T-cell (primary cell): ENCODE results near the gene GLS2. TPM values are rescaled to one million over a fixed set of nuclear protein-coding genes. Genes with fewer than 3 reads are reported as not detected.

Experiments used
- ATAC-seq, 4 experiments: fragments of 200-7000 bp in 3 of 4; fragments of 150-1000 bp in 1 of 4; cut with Tn5 transposase; replicated peaks in 1 of 4; 1 replicate in 3 of 4; 2 replicates in 1 of 4; pipeline ENCODE4 v1.10.0; 2021; ENCODE audit warnings: moderate library complexity in 3 of 4, mild to moderate bottlenecking in 2 of 4, moderate number of reproducible peaks in 1 of 4
- CTCF ChIA-PET, 2 donors: fragments of 300-600 bp; sonication (Branson Sonifier 250); formaldehyde crosslinking; loops; one replicate each; lab custom pipeline; 2022; ENCODE audit warnings: antibody characterized with exemption in 2 of 2; lab: Charles Lee
- POLR2A ChIA-PET, 2 donors: fragments of 300-600 bp; sonication (Branson Sonifier 250); formaldehyde crosslinking; loops; one replicate each; lab custom pipeline; 2022; ENCODE audit warnings: antibody characterized with exemption in 2 of 2; lab: Charles Lee
- DNase-seq, 35 experiments: peaks; one replicate each; pipeline versions ENCODE4 v3.0.0 to v3.0.0-alpha.2; 2013 to 2023
- H3K27ac ChIP-seq: one replicate; pipeline ENCODE4 v1.5.1; 2013; ENCODE audit warnings: low read length
- H3K27me3 ChIP-seq, 2 experiments: replicated peaks in 1 of 2; 1 replicate in 1 of 2; 2 replicates in 1 of 2; pipeline versions ENCODE4 v1.6.1 to v1.7.0; 2013; ENCODE audit warnings: low read length in 1 of 2, mixed read lengths in 1 of 2; ENCODE audit not compliant: control insufficient read depth in 2 of 2, insufficient read depth in 2 of 2; ENCODE audit errors: extremely low read depth in 1 of 2
- H3K36me3 ChIP-seq, 2 donors: 1 replicate in 1 of 2; 2 replicates in 1 of 2; pipeline versions ENCODE4 v1.6.1 to v1.7.0; 2013; ENCODE audit warnings: low read length in 1 of 2; ENCODE audit not compliant: control insufficient read depth in 2 of 2, insufficient read depth in 1 of 2; ENCODE audit errors: extremely low read depth in 1 of 2
- H3K4me1 ChIP-seq, 2 experiments: 1 replicate in 1 of 2; 2 replicates in 1 of 2; pipeline versions ENCODE4 v1.6.1 to v1.7.0; 2013; ENCODE audit warnings: low read length in 2 of 2, mixed read lengths in 1 of 2; ENCODE audit not compliant: insufficient read depth in 2 of 2, control insufficient read depth in 1 of 2; ENCODE audit errors: extremely low read depth in 1 of 2
- H3K4me3 ChIP-seq, 2 donors: 1 replicate in 1 of 2; 2 replicates in 1 of 2; pipeline versions ENCODE4 v1.5.1 to v1.7.0; 2013; ENCODE audit warnings: mild to moderate bottlenecking in 2 of 2, low read length in 1 of 2, moderate library complexity in 1 of 2; ENCODE audit not compliant: control insufficient read depth in 1 of 2; ENCODE audit errors: extremely low read depth in 1 of 2
- H3K9me3 ChIP-seq: 2 replicates; pipeline ENCODE4 v1.7.0; 2013
- H3K27ac Mint-ChIP-seq, 2 donors: one replicate each; pipeline ENCODE4 v1.8.0; 2020 to 2021; ENCODE audit warnings: mild to moderate bottlenecking in 2 of 2, mixed read lengths in 2 of 2
- H3K27me3 Mint-ChIP-seq, 2 donors: one replicate each; pipeline ENCODE4 v1.8.0; 2021 to 2022; ENCODE audit warnings: mixed read lengths in 2 of 2
- H3K36me3 Mint-ChIP-seq: one replicate; pipeline ENCODE4 v1.8.0; 2021; ENCODE audit warnings: mixed read lengths
- H3K4me1 Mint-ChIP-seq, 3 donors: one replicate each; pipeline ENCODE4 v1.8.0; 2020 to 2022; ENCODE audit warnings: mixed read lengths in 3 of 3, mild to moderate bottlenecking in 1 of 3
- H3K4me3 Mint-ChIP-seq, 3 donors: one replicate each; pipeline ENCODE4 v1.8.0; 2020 to 2022; ENCODE audit warnings: mild to moderate bottlenecking in 3 of 3, mixed read lengths in 3 of 3, moderate library complexity in 3 of 3
- H3K9me3 Mint-ChIP-seq, 3 donors: one replicate each; pipeline ENCODE4 v1.8.0; 2020 to 2022; ENCODE audit warnings: mixed read lengths in 3 of 3
- WGBS: methylation state at CpG from one replicate; pipeline ENCODE4 v1.1.5; 2013; ENCODE audit warnings: missing lambda C conversion rate; ENCODE audit not compliant: insufficient coverage; 5-methylcytosine and 5-hydroxymethylcytosine counted together
- total RNA-seq, 35 experiments: library from RNA in 6 of 35; stranded (reverse) in 6 of 35; fragments of 120-200 nt in 1 of 35; gene quantifications; one replicate each; pipeline versions ENCODE4 v1.2.1 to v1.2.4 and lab custom pipeline; 2013 to 2026

Gene GLS2
- total RNA-seq, 5 donors from 2014 or later (not counting 1 experiment from before 2014, with no cell fraction given) = 2.9 to 10.1 (median 6.9) TPM

GRCh38 chr12:56425940-56426438 is 62.0 kb downstream of the GLS2 start:
- no peak overlapping the region for H3K4me3 Mint-ChIP-seq
- no peaks in the 10 kb centered on the region for H3K27me3 Mint-ChIP-seq
- H3K4me1 Mint-ChIP-seq = peaks cover 10 to 16% (median 14%) of the 10 kb centered on the region in 3 donors
- peaks cover 11 to 12% of the 10 kb centered on the region in 2 donors for H3K36me3 ChIP-seq
- ChIA-PET POLR2A (interaction anchor here in 1 of 2 donors (0.6 kb wide), 1 partner anchor 10 kb away, joined by 3 read pairs; no protein-coding TSS in a partner anchor), CTCF (interaction anchor here (0.7 to 1.1 kb wide), 3 partner anchors 53 to 195 kb away, joined by 3 to 5 read pairs (median 4); partner anchors contain the start of gene STAT2 (in 1 of the 2))
- no peak overlapping the region for H3K4me3 ChIP-seq
- no peaks in the 10 kb centered on the region for H3K27me3 ChIP-seq
- H3K9me3 ChIP-seq = no peaks in the 10 kb centered on the region
- peaks cover 19% of the 10 kb centered on the region for H3K36me3 Mint-ChIP-seq
- no peaks in the 10 kb centered on the region for H3K9me3 Mint-ChIP-seq
- WGBS = no CpG with 5 or more reads among the region's 3 CpGs
- ATAC-seq (no peak), DNase-seq (no peak)
- H3K27ac ChIP-seq = no peak overlapping the region
- H3K4me1 ChIP-seq = peaks cover 10 to 12% of the 10 kb centered on the region in 2 experiments
- no peak overlapping the region for H3K27ac Mint-ChIP-seq

GRCh38 chr12:56425193-56425592 is 62.8 kb downstream of the GLS2 start:
- Mint-ChIP-seq H3K4me1 (peaks cover 10 to 16% (median 14%) of the 10 kb centered on the region in 3 donors), H3K27ac (peak overlapping the region; percentile 81 to 83), H3K4me3 (peak overlapping the region in 1 of 3 donors; percentile 30), H3K36me3 (peaks cover 27% of the 10 kb centered on the region), H3K9me3 (no peaks in the 10 kb centered on the region), H3K27me3 (no peaks in the 10 kb centered on the region)
- WGBS = no CpG with 5 or more reads among the region's 1 CpG
- no peaks in the 10 kb centered on the region for H3K9me3 ChIP-seq
- CTCF ChIA-PET = interaction anchor here in 1 of 2 donors (1.1 to 1.5 kb wide), 2 partner anchors 39 to 65 kb away, joined by 5 to 6 read pairs; partner anchors contain the start of gene STAT2
- H3K4me3 ChIP-seq = no peak overlapping the region
- POLR2A ChIA-PET = interaction anchor here in 1 of 2 donors (0.6 kb wide), 1 partner anchor 11 kb away, joined by 3 read pairs; no protein-coding TSS in a partner anchor
- DNase-seq = peak in 1 of 35 experiments; percentile 32
- no peak overlapping the region for H3K27ac ChIP-seq
- H3K36me3 ChIP-seq = peaks cover 17 to 18% of the 10 kb centered on the region in 2 donors
- H3K27me3 ChIP-seq = no peaks in the 10 kb centered on the region
- H3K4me1 ChIP-seq = peaks cover 10 to 12% of the 10 kb centered on the region in 2 experiments
- ATAC-seq = peak; percentile 60 to 87 (median 70)

Other genes starting within 250 kb of the GLS2 start
- gene ANKRD52, start 229.8 kb downstream of the GLS2 start, total RNA-seq = 10 to 100 TPM; 35.8 to 51.0 (median 43.1) TPM
- gene COQ10A, start 221.2 kb downstream of the GLS2 start, total RNA-seq = 10 to 100 TPM; 29.9 to 38.4 (median 31.9) TPM
- 100 to 1,000 TPM; 135 to 166 (median 159) TPM for gene CS, start 187.8 kb downstream of the GLS2 start, total RNA-seq
- gene CNPY2, start 172.2 kb downstream of the GLS2 start, total RNA-seq = 10 to 100 TPM; 52.9 to 92.8 (median 90.8) TPM
- gene PAN2, start 154.2 kb downstream of the GLS2 start, total RNA-seq = 100 to 1,000 TPM; 126 to 187 (median 164) TPM
- gene IL23A, start 149.3 kb downstream of the GLS2 start, total RNA-seq = 10 to 100 TPM; 16.3 to 29.9 (median 27.6) TPM
- gene STAT2, start 128.1 kb downstream of the GLS2 start, total RNA-seq = 100 to 1,000 TPM; 117 to 187 (median 162) TPM
- gene APOF, start 125.3 kb downstream of the GLS2 start, total RNA-seq = not detected
- gene TIMELESS, start 38.7 kb downstream of the GLS2 start, total RNA-seq = 1 to 10 TPM; 5.0 to 7.5 (median 6.4) TPM
- gene MIP, start 33.5 kb downstream of the GLS2 start, total RNA-seq = not detected
- gene SPRYD4, start 19.6 kb downstream of the GLS2 start, total RNA-seq = 1 to 10 TPM; 4.7 to 7.3 (median 5.5) TPM
- 1 to 10 TPM in 4 of 5 donors, under 1 TPM in 1; 0.99 to 8.3 (median 4.1) TPM for gene RBMS2, start 33.7 kb upstream of the GLS2 start, total RNA-seq
- gene BAZ2A, start 142.2 kb upstream of the GLS2 start, total RNA-seq = 100 to 1,000 TPM; 149 to 257 (median 172) TPM
- 100 to 1,000 TPM; 252 to 290 (median 283) TPM for gene ATP5F1B, start 157.8 kb upstream of the GLS2 start, total RNA-seq
- gene PTGES3, start 200.1 kb upstream of the GLS2 start, total RNA-seq = 100 to 1,000 TPM; 121 to 155 (median 145) TPM
- 1,000 to 10,000 TPM; 1,098 to 1,258 (median 1,167) TPM for gene NACA, start 237.1 kb upstream of the GLS2 start, total RNA-seq